Tibial nerve (tissue), 4 donors: ENCODE results near the gene RUNX1. TPM values are rescaled to one million over a fixed set of nuclear protein-coding genes. Genes with fewer than 3 reads are reported as not detected.
"Not testable (repeated sequence)": the region's sequence is repeated elsewhere in the genome, so short reads cannot be mapped to it uniquely, and the experiment has no call there.

ENCODE experiments used
- DNase-seq, 2 donors: peaks; one replicate each; pipeline ENCODE4 v3.0.0-alpha.2; 2019; ENCODE audit warnings: low spot score in 2 of 2
- H3K27ac ChIP-seq, 4 donors: fragments of 200-600 bp; sonication (generic) in 3 of 4; one replicate each; pipeline ENCODE4 v1.5.1; 2017 to 2019; ENCODE audit warnings: mild to moderate bottlenecking in 1 of 4
- H3K27me3 ChIP-seq, 2 donors: fragments of 200-600 bp; sonication (generic) in 1 of 2; one replicate each; pipeline versions ENCODE4 v1.5.1 to v1.6.0; 2017 to 2019
- H3K36me3 ChIP-seq, 3 donors: fragments of 200-600 bp; sonication (generic); one replicate each; pipeline ENCODE4 v1.5.1; 2018 to 2019
- H3K4me1 ChIP-seq, 4 donors: fragments of 200-600 bp; sonication (generic) in 3 of 4; one replicate each; pipeline ENCODE4 v1.5.1; 2017 to 2019
- H3K4me3 ChIP-seq, 4 donors: fragments of 200-600 bp; sonication (generic) in 3 of 4; one replicate each; pipeline ENCODE4 v1.5.1; 2017 to 2019; ENCODE audit warnings: mild to moderate bottlenecking in 1 of 4, moderate library complexity in 1 of 4
- H3K9me3 ChIP-seq, 4 donors: fragments of 200-600 bp; sonication (generic) in 3 of 4; one replicate each; pipeline ENCODE4 v1.5.1; 2017 to 2019
- CTCF ChIP-seq, 5 experiments: fragments of 200-600 bp in 3 of 5; fragments of 450-650 bp in 2 of 5; sonication (generic) in 3 of 5; IDR thresholded peaks; one replicate each; pipeline ENCODE4 v1.5.1; 2016 to 2019; ENCODE audit warnings: antibody characterized with exemption in 5 of 5, mild to moderate bottlenecking in 3 of 5, moderate library complexity in 2 of 5
- EP300 ChIP-seq, 2 donors: sonication (generic); formaldehyde crosslinking; IDR thresholded peaks; one replicate each; pipeline ENCODE4 v1.6.1; 2017; ENCODE audit warnings: antibody characterized with exemption in 2 of 2, mild to moderate bottlenecking in 1 of 2
- POLR2A ChIP-seq, 2 donors: fragments of 450-650 bp; IDR thresholded peaks; one replicate each; pipeline ENCODE4 v1.6.1; 2017; ENCODE audit warnings: antibody characterized with exemption in 2 of 2, mild to moderate bottlenecking in 2 of 2, moderate library complexity in 2 of 2
- WGBS, 2 donors: methylation state at CpG; one replicate each; pipeline ENCODE4 v1.1.5; 2018; 5-methylcytosine and 5-hydroxymethylcytosine counted together
- total RNA-seq, 4 donors: library from RNA; depleted of rRNA; stranded (reverse); fragments of >200 nt; gene quantifications; one replicate each; pipeline ENCODE4 v1.1.0, GENCODE V29; 2016

The RUNX1 gene
- total RNA-seq, 4 donors from 2014 or later, result 23.6 to 36.9 (median 26.3) TPM

- Histone ChIP-seq H3K27ac (peak overlapping the region in 1 of 4 donors; percentile 49), H3K4me1 (peaks cover 0 to 18% (median 0%) of the 10 kb centered on the region in 4 donors), H3K36me3 (peaks cover 0 to 50% (median 0%) of the 10 kb centered on the region in 3 donors), H3K4me3 (no peak overlapping the region), H3K27me3 (no peaks in the 10 kb centered on the region), H3K9me3 (peaks cover 0 to 26% (median 4%) of the 10 kb centered on the region in 4 donors)
- TF ChIP-seq POLR2A (IDR thresholded peaks at IDR 0.05) (no peak), EP300 (IDR thresholded peaks at IDR 0.05) (no peak)
- DNase-seq, result no peak
- 88% methylated on average over 7 of the region's 7 CpGs for WGBS, 2 donors
Measured at GRCh38 chr21:34807146-34807880, 241.8 kb downstream of the RUNX1 start.

GRCh38 chr21:34806423-34806822 is 242.7 kb downstream of the RUNX1 start:
- H3K27ac ChIP-seq, result no peak overlapping the region
- no peak for TF ChIP-seq POLR2A (IDR thresholded peaks at IDR 0.05)
- no peak for TF ChIP-seq CTCF (IDR thresholded peaks at IDR 0.05)
- TF ChIP-seq EP300 (IDR thresholded peaks at IDR 0.05), result no peak
- peaks cover 0 to 26% (median 4%) of the 10 kb centered on the region in 4 donors for H3K9me3 ChIP-seq
- H3K36me3 ChIP-seq, result peaks cover 0 to 49% (median 0%) of the 10 kb centered on the region in 3 donors
- no peaks in the 10 kb centered on the region for H3K27me3 ChIP-seq
- no peak for DNase-seq
- H3K4me1 ChIP-seq, result peaks cover 0 to 18% (median 0%) of the 10 kb centered on the region in 4 donors
- WGBS, 2 donors, result 97% methylated on average over 3 of the region's 3 CpGs
- H3K4me3 ChIP-seq, result no peak overlapping the region

GRCh38 chr21:34805157-34805556 is 243.9 kb downstream of the RUNX1 start:
- TF ChIP-seq EP300 (IDR thresholded peaks at IDR 0.05), result no peak
- no peak for TF ChIP-seq CTCF (IDR thresholded peaks at IDR 0.05)
- TF ChIP-seq POLR2A (IDR thresholded peaks at IDR 0.05), result no peak
- peaks cover 0 to 26% (median 4%) of the 10 kb centered on the region in 4 donors for H3K9me3 ChIP-seq
- H3K4me3 ChIP-seq, result no peak overlapping the region
- H3K4me1 ChIP-seq, result peaks cover 0 to 14% (median 0%) of the 10 kb centered on the region in 4 donors
- H3K27me3 ChIP-seq, result no peaks in the 10 kb centered on the region
- DNase-seq, result no peak
- H3K36me3 ChIP-seq, result peaks cover 0 to 38% (median 0%) of the 10 kb centered on the region in 3 donors
- H3K27ac ChIP-seq, result no peak overlapping the region

GRCh38 chr21:34804584-34804983 is 244.5 kb downstream of the RUNX1 start:
- DNase-seq, H3K27me3 ChIP-seq, H3K4me3 ChIP-seq, H3K27ac ChIP-seq: not testable (repeated sequence)
- Histone ChIP-seq H3K9me3 (peaks cover 0 to 26% (median 4%) of the 10 kb centered on the region in 4 donors), H3K4me1 (peaks cover 0 to 14% (median 0%) of the 10 kb centered on the region in 4 donors), H3K36me3 (peaks cover 0 to 36% (median 0%) of the 10 kb centered on the region in 3 donors)
- WGBS, 2 donors, result 90 to 94% methylated on average over 7 of the region's 7 CpGs

GRCh38 chr21:34803782-34804370 is 245.2 kb downstream of the RUNX1 start:
- DNase-seq, result no peak
- Histone ChIP-seq H3K9me3 (peaks cover 0 to 26% (median 4%) of the 10 kb centered on the region in 4 donors), H3K4me1 (peaks cover 0 to 14% (median 0%) of the 10 kb centered on the region in 4 donors), H3K4me3 (no peak overlapping the region), H3K27ac (peak overlapping the region in 1 of 4 donors; percentile 32), H3K27me3 (no peaks in the 10 kb centered on the region), H3K36me3 (peaks cover 0 to 36% (median 0%) of the 10 kb centered on the region in 3 donors)
- TF ChIP-seq POLR2A (IDR thresholded peaks at IDR 0.05), result no peak
- TF ChIP-seq CTCF (IDR thresholded peaks at IDR 0.05), result no peak
- TF ChIP-seq EP300 (IDR thresholded peaks at IDR 0.05), result no peak
- WGBS, 2 donors, result 86 to 89% methylated on average over 2 of the region's 2 CpGs
